ENCODE measurements around the gene SDHAF2. TPM values are rescaled to one million over a fixed set of nuclear protein-coding genes. Genes with fewer than 3 reads are reported as not detected.
A peak's percentile ranks its signal among the peaks of the same experiment; 100 is the strongest.

The SDHAF2 gene
- total and polyA plus RNA-seq, 2 of the 4 experiments (the other 2 are of a cell fraction): 50.4 to 91.1 TPM

GRCh38 chr11:61384271-61385242 is 45.4 kb upstream of the SDHAF2 start:
- WGBS, 2 experiments (ENCODE audit: extremely low coverage in 2 of 2, insufficient read length in 1 of 2): 96% methylated on average over 8 of the region's 15 CpGs; no CpG with 5 or more reads in 1 of the 2 experiments
- Histone ChIP-seq H4K20me1 (ENCODE audit: insufficient read depth, low read length) (no peaks in the 10 kb centered on the region), H3K9me1 (ENCODE audit: insufficient read depth, low read length) (no peaks in the 10 kb centered on the region), H2BK5ac (ENCODE audit: low read depth, low read length, poor library complexity, severe bottlenecking) (no peak overlapping the region), H3K4me1 (ENCODE audit: control insufficient read depth, insufficient read depth, low read length) (no peaks in the 10 kb centered on the region), H3K4me3 (ENCODE audit: insufficient read depth, low read depth, low read length) (no peak overlapping the region), H3K27me3 (ENCODE audit: control insufficient read depth, insufficient read depth, low read length) (no peaks in the 10 kb centered on the region), H3K4me2 (ENCODE audit: low read depth, low read length) (no peak overlapping the region), H3K79me1 (ENCODE audit: low read depth in 1 of 2, low read length in 2 of 2) (no peaks in the 10 kb centered on the region; a peak in 1 of 4 replicates), H3K56ac (ENCODE audit: extremely low read depth, insufficient read depth, low read length) (no peak overlapping the region), H4K91ac (ENCODE audit: insufficient read depth, low read depth, low read length) (no peak overlapping the region), H2BK15ac (ENCODE audit: low read depth, low read length) (no peak overlapping the region), H3K27ac (ENCODE audit: insufficient read depth, low read length) (no peak overlapping the region), H3K23ac (ENCODE audit: low read depth, low read length) (no peak overlapping the region), H2AK9ac (replicated peaks; ENCODE audit: low read depth, low read length, poor library complexity) (peak overlapping the region; percentile 28), H2AFZ (replicated peaks; ENCODE audit: low read length, poor library complexity) (no peak overlapping the region), H3K9me3 (ENCODE audit: control insufficient read depth, insufficient read depth, low read length) (no peaks in the 10 kb centered on the region), H3K14ac (replicated peaks; ENCODE audit: low read depth, low read length) (no peak overlapping the region), H3K4ac (ENCODE audit: low read depth, low read length) (no peak overlapping the region), H4K5ac (ENCODE audit: low read depth, low read length) (no peak overlapping the region), H3K36me3 (ENCODE audit: control insufficient read depth, insufficient read depth, low read length) (no peaks in the 10 kb centered on the region), H2BK120ac (ENCODE audit: low read depth, low read length) (no peak overlapping the region), H2AK5ac (ENCODE audit: low read depth, low read length) (no peak overlapping the region), H2BK20ac (ENCODE audit: low read depth, low read length) (no peak overlapping the region), H4K8ac (ENCODE audit: low read depth in 2 of 2, low read length in 2 of 2) (no peak overlapping the region), H3K9ac (ENCODE audit: low read depth, low read length) (no peak overlapping the region), H3K18ac (ENCODE audit: low read depth, low read length) (no peak overlapping the region)
- TF ChIP-seq CTCF (conservative IDR thresholded peaks at IDR 0.05; ENCODE audit: low read depth, low read length): peak; percentile 39
- peak; percentile 55 for TF ChIP-seq RAD21 (IDR thresholded peaks at IDR 0.05; ENCODE audit: low read length)
- TF ChIP-seq MAZ (IDR thresholded peaks at IDR 0.05; ENCODE audit: borderline replicate concordance, low read depth, low read length): no peak
- TF ChIP-seq FOS (IDR thresholded peaks at IDR 0.05; ENCODE audit: low read depth, low read length): no peak
- TF ChIP-seq SMC3 (IDR thresholded peaks at IDR 0.05; ENCODE audit: low read depth, low read length): peak; percentile 34
- DNase-seq (peak; percentile 42), ATAC-seq (ENCODE audit: low read depth) (peak; percentile 46; the same call in 1 of the 2 replicates)
- dilution Hi-C loops (cut with HindIII; ENCODE audit: low sequenced_read_pairs, unreplicated experiment): no loop called here
- BruUV-seq (replicated peaks): no TSS peak
- ChIA-PET CTCF (interaction anchor here (0.6 to 5.0 kb wide), 6 partner anchors 18 to 85 kb away, joined by 3 to 72 read pairs (median 7); partner anchors contain the start of genes CYB561A3, DDB1, TKFC and TMEM138), POLR2A (ENCODE audit: unreplicated experiment) (interaction anchor here (1.0 kb wide), 1 partner anchor 22 kb away, joined by 3 read pairs; the partner anchor contains the start of genes CYB561A3 and TMEM138)
- in situ Hi-C loops (cut with MboI; ENCODE audit: low sequenced_read_pairs): loop anchor here (5.0 kb wide), 1 partner anchor 47 kb away; no protein-coding TSS in a partner anchor
- intact Hi-C loops (cut with micrococcal nuclease): loop anchor here (1.0 kb wide), 3 partner anchors 22 to 130 kb away; partner anchors contain the start of gene TMEM138
